ENCODE measurements around the gene KLHL6.
"Not testable (repeated sequence)": the region's sequence is repeated elsewhere in the genome, so short reads cannot be mapped to it uniquely, and the experiment has no call there.

The KLHL6 gene

GRCh38 chr3:183446838-183447205, 108.7 kb downstream of the KLHL6 start:
- in situ Hi-C loops (cut with HindIII; ENCODE audit: low sequenced_read_pairs) = no loop called here
- no peak for DNase-seq (ENCODE audit: low read depth, low spot score)
- TF ChIP-seq, protein P1, sequence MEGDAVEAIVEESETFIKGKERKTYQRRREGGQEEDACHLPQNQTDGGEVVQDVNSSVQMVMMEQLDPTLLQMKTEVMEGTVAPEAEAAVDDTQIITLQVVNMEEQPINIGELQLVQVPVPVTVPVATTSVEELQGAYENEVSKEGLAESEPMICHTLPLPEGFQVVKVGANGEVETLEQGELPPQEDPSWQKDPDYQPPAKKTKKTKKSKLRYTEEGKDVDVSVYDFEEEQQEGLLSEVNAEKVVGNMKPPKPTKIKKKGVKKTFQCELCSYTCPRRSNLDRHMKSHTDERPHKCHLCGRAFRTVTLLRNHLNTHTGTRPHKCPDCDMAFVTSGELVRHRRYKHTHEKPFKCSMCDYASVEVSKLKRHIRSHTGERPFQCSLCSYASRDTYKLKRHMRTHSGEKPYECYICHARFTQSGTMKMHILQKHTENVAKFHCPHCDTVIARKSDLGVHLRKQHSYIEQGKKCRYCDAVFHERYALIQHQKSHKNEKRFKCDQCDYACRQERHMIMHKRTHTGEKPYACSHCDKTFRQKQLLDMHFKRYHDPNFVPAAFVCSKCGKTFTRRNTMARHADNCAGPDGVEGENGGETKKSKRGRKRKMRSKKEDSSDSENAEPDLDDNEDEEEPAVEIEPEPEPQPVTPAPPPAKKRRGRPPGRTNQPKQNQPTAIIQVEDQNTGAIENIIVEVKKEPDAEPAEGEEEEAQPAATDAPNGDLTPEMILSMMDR (IDR thresholded peaks at IDR 0.05; ENCODE audit: low read depth, low read length) = no peak
- peak overlapping the region; percentile 71 for H3K4me3 ChIP-seq (ENCODE audit: low read depth, low read length)

- in situ Hi-C loops (cut with HindIII; ENCODE audit: low sequenced_read_pairs) = no loop called here
- TF ChIP-seq, protein P1 (IDR thresholded peaks at IDR 0.05; ENCODE audit: low read depth, low read length) = no peak
- no peak for DNase-seq (ENCODE audit: low read depth, low spot score)
- H3K4me3 ChIP-seq (ENCODE audit: low read depth, low read length) = no peak overlapping the region
Measured at GRCh38 chr3:183444748-183445147, 110.8 kb downstream of the KLHL6 start.

GRCh38 chr3:183443395-183444385, 111.8 kb downstream of the KLHL6 start:
- DNase-seq (ENCODE audit: low read depth, low spot score) = no peak
- TF ChIP-seq, protein P1 (IDR thresholded peaks at IDR 0.05; ENCODE audit: low read depth, low read length) = no peak
- H3K4me3 ChIP-seq (ENCODE audit: low read depth, low read length) = no peak overlapping the region
- in situ Hi-C loops (cut with HindIII; ENCODE audit: low sequenced_read_pairs) = no loop called here

- TF ChIP-seq, protein P1 (IDR thresholded peaks at IDR 0.05; ENCODE audit: low read depth, low read length) = no peak
- in situ Hi-C loops (cut with HindIII; ENCODE audit: low sequenced_read_pairs) = no loop called here
- DNase-seq (ENCODE audit: low read depth, low spot score) = no peak
Measured at GRCh38 chr3:183442994-183443393, 112.5 kb downstream of the KLHL6 start.

GRCh38 chr3:183440521-183440920, 115.0 kb downstream of the KLHL6 start:
- DNase-seq (ENCODE audit: low read depth, low spot score); in situ Hi-C loops (cut with HindIII; ENCODE audit: low sequenced_read_pairs); H3K4me3 ChIP-seq (ENCODE audit: low read depth, low read length): not testable (repeated sequence)

More at GRCh38 chr3:183442994-183443393, 112.5 kb downstream of the KLHL6 start:
- no peak overlapping the region for H3K4me3 ChIP-seq (ENCODE audit: low read depth, low read length)

DNA sequence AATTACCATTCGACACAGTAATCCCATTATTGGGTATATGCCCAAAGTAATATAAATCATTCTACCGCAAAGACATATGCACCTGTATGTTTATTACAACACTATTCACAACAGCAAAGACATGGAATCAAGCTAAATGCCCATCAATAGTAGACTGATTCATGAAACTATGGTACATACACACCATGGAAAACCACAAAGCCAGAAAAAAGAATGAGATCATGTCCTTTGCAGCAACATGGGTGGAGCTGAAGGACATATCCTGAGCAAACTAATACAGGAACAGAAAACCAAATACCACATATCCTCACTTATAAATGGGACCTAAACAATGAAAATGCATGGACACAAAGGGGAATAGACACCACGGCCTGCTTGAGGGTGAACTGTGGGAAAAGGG, 116.0 kb downstream of the KLHL6 start:
- TF ChIP-seq, protein P1 (IDR thresholded peaks at IDR 0.05; ENCODE audit: low read depth, low read length) = no peak
- in situ Hi-C loops (cut with HindIII; ENCODE audit: low sequenced_read_pairs) = no loop called here
- DNase-seq (ENCODE audit: low read depth, low spot score) = no peak
- no peak overlapping the region for H3K4me3 ChIP-seq (ENCODE audit: low read depth, low read length)

DNA sequence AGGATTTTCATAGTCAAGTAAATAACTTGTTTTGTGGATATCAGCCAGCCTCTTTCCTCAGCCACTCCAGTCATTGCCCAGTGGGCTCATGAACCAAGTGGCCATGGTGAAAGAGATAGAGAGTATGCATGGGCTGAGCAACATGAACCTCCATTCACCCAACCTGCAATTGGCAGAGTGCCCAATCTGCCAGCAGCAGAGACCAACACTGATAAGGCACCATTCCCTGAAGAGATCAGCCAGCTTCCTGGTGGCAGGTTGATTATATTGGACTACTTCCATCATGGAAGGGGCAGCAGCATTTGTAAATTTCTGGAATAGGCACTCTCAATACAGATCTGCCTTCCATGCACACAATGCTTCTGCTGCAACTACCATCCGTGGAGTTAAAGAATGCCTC, 116.8 kb downstream of the KLHL6 start:
- no peak overlapping the region for H3K4me3 ChIP-seq (ENCODE audit: low read depth, low read length)
- in situ Hi-C loops (cut with HindIII; ENCODE audit: low sequenced_read_pairs) = no loop called here
- DNase-seq (ENCODE audit: low read depth, low spot score) = no peak
- TF ChIP-seq, protein P1 (IDR thresholded peaks at IDR 0.05; ENCODE audit: low read depth, low read length) = no peak
